Breast epithelium (tissue), 4 donors: Measurements from ENCODE around the gene TTC28. TPM values are rescaled to one million over a fixed set of nuclear protein-coding genes. Genes with fewer than 3 reads are reported as not detected.

Source experiments
- DNase-seq, 2 donors: peaks; one replicate each; pipeline ENCODE4 v3.0.0-alpha.2; 2019; ENCODE audit warnings: low spot score in 2 of 2
- H3K27ac ChIP-seq, 2 donors: fragments of 200-600 bp; sonication (generic) in 1 of 2; one replicate each; pipeline ENCODE4 v1.5.1; 2016 to 2019; ENCODE audit warnings: mild to moderate bottlenecking in 1 of 2
- H3K27me3 ChIP-seq, 2 donors: fragments of 200-600 bp; sonication (generic) in 1 of 2; one replicate each; pipeline versions ENCODE4 v1.5.1 to v1.6.0; 2017 to 2019; ENCODE audit warnings: control low read depth in 1 of 2, mild to moderate bottlenecking in 1 of 2
- H3K36me3 ChIP-seq: fragments of 200-600 bp; one replicate; pipeline ENCODE4 v1.5.1; 2019
- H3K4me1 ChIP-seq, 2 donors: fragments of 200-600 bp; sonication (generic); one replicate each; pipeline ENCODE4 v1.5.1; 2016 to 2019; ENCODE audit warnings: control low read depth in 1 of 2
- H3K4me3 ChIP-seq, 3 donors: fragments of 200-600 bp; sonication (generic); 1 replicate in 2 of 3; 2 replicates in 1 of 3; pipeline ENCODE4 v1.5.1; 2016 to 2019; ENCODE audit warnings: mild to moderate bottlenecking in 3 of 3, moderate library complexity in 2 of 3
- H3K9me3 ChIP-seq, 2 donors: fragments of 200-600 bp; sonication (generic) in 1 of 2; one replicate each; pipeline ENCODE4 v1.5.1; 2016 to 2019; ENCODE audit warnings: control low read depth in 1 of 2
- POLR2A ChIP-seq: fragments of 450-650 bp; IDR thresholded peaks from one replicate; pipeline ENCODE4 v1.6.1; 2016; ENCODE audit warnings: antibody characterized with exemption, mild to moderate bottlenecking, moderate library complexity
- POLR2AphosphoS5 ChIP-seq, 3 donors: sonication (generic); formaldehyde crosslinking; IDR thresholded peaks; one replicate each; pipeline ENCODE4 v1.6.1; 2017; ENCODE audit warnings: antibody characterized with exemption in 3 of 3
- intact Hi-C: fragments of 100-400 bp; cut with DNase I; formaldehyde crosslinking; loops from one replicate; pipeline ENCODE4 v1.15.1; 2023; ENCODE audit warnings: low total_unique reads
- total RNA-seq, 3 donors: library from RNA; depleted of rRNA; stranded (reverse); fragments of >200 nt; gene quantifications; one replicate each; pipeline ENCODE4 v1.1.0, GENCODE V29; 2016
- TF ChIP-seq, protein P1 (sequence below), 3 donors: fragments of 450-650 bp; IDR thresholded peaks; one replicate each; pipeline ENCODE4 v1.5.1; 2016 to 2017; ENCODE audit warnings: antibody characterized with exemption in 3 of 3, mild to moderate bottlenecking in 3 of 3, moderate library complexity in 3 of 3

TTC28 gene
- total RNA-seq, 3 donors from 2014 or later = 33.5 to 43.3 (median 40.2) TPM

DNA sequence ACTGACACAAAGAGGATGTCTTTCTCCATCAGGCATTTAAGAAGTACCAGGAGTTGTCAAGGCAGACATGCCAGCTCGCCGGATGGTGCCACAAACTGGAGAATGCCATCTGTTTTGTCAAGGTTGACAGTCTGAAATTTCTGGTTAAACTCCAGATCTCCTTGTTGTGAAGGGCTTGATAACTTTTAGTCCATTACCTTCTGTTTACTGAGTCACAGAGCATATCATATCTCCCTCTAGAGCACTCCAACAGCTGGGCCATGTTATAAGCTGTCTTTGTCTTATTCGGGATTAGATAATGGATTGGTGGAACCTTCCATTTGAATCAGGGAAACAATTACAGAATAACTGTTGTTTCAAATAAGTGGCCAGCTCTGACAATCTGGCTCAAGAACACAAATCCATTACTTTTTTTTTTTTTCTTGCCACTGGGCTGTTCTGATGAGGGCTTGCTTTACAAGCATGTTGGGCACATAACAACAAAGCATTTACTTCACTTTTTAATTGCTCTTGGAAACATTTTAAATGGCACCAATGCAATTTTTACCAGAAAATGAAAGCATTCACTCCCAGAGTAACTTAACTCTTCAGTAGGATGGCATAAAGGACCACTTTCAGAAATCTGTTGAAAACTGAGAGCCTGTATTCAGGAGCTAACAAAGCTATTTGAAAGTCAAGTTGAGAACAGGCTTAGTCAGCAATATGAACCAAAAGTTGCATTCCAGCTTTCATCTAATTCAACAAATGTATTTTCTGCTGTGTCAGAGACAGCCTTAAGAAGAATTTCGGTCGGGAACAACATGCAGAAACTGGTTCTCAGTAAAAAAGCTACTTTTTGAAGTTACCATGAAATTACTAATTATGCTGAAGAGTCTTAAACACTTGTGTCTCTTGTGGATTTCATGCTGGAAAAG lies 533.0 kb downstream of the TTC28 start:
- intact Hi-C loops = no loop called here

DNA sequence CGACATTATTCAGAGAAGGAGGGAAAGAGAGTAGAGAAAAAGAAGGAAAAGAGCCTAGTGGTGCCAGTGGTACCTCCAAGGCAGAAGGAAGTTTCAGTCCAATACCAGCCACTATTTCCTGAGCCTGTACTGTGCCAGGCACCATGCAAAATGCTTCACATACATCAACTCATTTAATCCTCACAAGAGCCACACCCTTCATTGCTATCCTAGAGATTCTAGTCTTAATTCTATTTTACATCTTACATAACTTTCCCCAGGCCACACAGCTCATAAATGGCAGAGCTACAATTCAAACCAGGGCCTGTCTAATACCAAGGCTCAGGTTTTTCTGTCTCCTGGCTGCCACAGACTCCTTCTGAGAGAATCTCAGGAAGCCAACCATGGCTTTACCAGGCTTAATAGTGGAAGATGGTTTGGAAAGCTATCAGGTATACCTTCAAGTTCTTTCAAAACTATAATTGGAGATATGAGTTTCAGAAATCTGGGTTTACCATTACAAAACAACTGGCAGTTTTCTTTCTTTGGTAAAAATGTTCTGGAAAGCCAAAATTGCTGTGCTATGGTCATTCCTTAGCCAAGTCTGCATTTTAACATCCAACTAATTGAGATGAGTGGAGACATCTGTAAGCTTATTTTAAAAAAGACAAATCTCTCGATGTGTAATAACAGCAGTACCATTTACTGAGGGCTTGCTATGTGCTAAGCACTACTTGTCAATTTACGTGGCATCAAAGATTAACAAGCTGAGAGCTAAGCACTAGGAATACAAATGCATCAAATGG lies 535.5 kb downstream of the TTC28 start:
- no peak for DNase-seq
- no peak overlapping the region for H3K27ac ChIP-seq
- H3K9me3 ChIP-seq = no peaks in the 10 kb centered on the region
- no peaks in the 10 kb centered on the region for H3K4me1 ChIP-seq
- no peaks in the 10 kb centered on the region for H3K36me3 ChIP-seq
- TF ChIP-seq POLR2AphosphoS5 (IDR thresholded peaks at IDR 0.05) (no peak), POLR2A (no peak)
- TF ChIP-seq, protein P1, sequence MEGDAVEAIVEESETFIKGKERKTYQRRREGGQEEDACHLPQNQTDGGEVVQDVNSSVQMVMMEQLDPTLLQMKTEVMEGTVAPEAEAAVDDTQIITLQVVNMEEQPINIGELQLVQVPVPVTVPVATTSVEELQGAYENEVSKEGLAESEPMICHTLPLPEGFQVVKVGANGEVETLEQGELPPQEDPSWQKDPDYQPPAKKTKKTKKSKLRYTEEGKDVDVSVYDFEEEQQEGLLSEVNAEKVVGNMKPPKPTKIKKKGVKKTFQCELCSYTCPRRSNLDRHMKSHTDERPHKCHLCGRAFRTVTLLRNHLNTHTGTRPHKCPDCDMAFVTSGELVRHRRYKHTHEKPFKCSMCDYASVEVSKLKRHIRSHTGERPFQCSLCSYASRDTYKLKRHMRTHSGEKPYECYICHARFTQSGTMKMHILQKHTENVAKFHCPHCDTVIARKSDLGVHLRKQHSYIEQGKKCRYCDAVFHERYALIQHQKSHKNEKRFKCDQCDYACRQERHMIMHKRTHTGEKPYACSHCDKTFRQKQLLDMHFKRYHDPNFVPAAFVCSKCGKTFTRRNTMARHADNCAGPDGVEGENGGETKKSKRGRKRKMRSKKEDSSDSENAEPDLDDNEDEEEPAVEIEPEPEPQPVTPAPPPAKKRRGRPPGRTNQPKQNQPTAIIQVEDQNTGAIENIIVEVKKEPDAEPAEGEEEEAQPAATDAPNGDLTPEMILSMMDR (IDR thresholded peaks at IDR 0.05) = no peak
- no peak overlapping the region for H3K4me3 ChIP-seq
- H3K27me3 ChIP-seq = no peaks in the 10 kb centered on the region
- intact Hi-C loops = no loop called here

More for the DNA sequence above, 533.0 kb downstream of the TTC28 start:
- no peak for TF ChIP-seq POLR2AphosphoS5 (IDR thresholded peaks at IDR 0.05)
- TF ChIP-seq, protein P1 (IDR thresholded peaks at IDR 0.05) = no peak
- no peak for TF ChIP-seq POLR2A
- Histone ChIP-seq H3K4me3 (no peak overlapping the region), H3K27ac (no peak overlapping the region), H3K4me1 (no peaks in the 10 kb centered on the region), H3K36me3 (no peaks in the 10 kb centered on the region), H3K27me3 (no peaks in the 10 kb centered on the region), H3K9me3 (no peaks in the 10 kb centered on the region)
- DNase-seq = no peak

DNA sequence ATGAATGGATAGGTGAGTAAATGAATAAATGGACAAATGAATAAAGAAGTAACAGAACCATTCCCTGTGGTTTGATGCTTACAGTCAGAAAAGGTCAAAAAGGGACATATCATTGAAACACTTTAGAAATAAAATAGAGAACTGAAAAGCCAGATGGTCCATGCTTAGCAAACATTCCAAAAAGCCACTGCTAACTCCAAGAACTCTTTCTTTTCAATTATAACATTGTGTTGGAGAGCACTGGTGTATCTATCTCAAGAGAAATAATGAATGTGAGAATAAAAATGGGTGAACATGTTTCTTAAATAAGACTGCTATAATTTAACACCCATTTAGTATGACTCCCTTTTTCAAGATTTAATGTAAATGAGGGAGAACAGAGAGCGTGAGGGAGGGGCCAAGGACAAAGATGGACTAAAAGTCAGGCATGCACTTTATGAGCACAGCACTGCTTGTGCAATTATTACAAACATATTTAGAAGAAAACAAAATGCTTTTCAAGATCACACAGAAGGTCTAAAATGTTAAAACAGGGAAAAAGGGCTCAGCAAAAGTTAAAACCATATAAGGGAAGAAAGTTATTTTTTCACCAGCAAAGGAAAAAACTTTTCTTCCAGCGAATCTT lies 536.3 kb downstream of the TTC28 start:
- Histone ChIP-seq H3K27me3 (no peaks in the 10 kb centered on the region), H3K4me3 (no peak overlapping the region), H3K36me3 (no peaks in the 10 kb centered on the region), H3K4me1 (no peaks in the 10 kb centered on the region), H3K9me3 (no peaks in the 10 kb centered on the region), H3K27ac (no peak overlapping the region)
- no peak for DNase-seq
- intact Hi-C loops = no loop called here
- TF ChIP-seq POLR2AphosphoS5 (IDR thresholded peaks at IDR 0.05) (no peak), POLR2A (no peak)
- TF ChIP-seq, protein P1 (IDR thresholded peaks at IDR 0.05) = no peak

DNA sequence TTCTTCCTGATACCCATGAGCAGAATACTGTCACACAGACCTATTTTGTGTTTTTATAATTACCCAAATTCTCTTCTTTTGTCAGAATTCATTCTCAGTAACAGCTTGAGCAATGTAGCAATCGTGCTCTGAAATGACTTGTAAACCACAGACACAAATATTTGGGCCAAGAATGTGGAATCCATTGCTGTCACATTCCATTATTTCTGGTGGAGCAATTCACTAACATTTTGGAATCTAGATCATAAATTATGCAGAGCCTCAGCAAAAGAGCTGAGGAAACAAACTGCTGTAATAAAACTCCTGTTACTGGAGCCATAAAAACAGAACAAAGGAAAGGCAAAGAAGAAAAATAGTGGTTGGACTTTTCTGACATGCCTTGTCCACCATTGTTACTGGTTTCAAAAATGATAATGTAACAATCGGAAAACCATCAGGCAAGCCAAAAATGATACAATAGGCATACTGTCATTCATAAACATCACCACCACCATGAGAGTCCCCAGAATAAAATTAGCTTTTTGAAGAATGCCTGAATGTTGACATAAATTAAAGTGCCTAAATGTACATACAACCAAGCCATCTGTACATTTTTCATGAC lies 537.2 kb downstream of the TTC28 start:
- no peaks in the 10 kb centered on the region for H3K9me3 ChIP-seq
- no peaks in the 10 kb centered on the region for H3K36me3 ChIP-seq
- H3K27ac ChIP-seq = peak overlapping the region; percentile 53 to 66
- no peak overlapping the region for H3K4me3 ChIP-seq
- intact Hi-C loops = no loop called here
- H3K27me3 ChIP-seq = no peaks in the 10 kb centered on the region
- H3K4me1 ChIP-seq = no peaks in the 10 kb centered on the region
- no peak for DNase-seq
- peak in 2 of 3 donors; percentile 69 to 88 for TF ChIP-seq POLR2AphosphoS5 (IDR thresholded peaks at IDR 0.05)
- TF ChIP-seq POLR2A = no peak

DNA sequence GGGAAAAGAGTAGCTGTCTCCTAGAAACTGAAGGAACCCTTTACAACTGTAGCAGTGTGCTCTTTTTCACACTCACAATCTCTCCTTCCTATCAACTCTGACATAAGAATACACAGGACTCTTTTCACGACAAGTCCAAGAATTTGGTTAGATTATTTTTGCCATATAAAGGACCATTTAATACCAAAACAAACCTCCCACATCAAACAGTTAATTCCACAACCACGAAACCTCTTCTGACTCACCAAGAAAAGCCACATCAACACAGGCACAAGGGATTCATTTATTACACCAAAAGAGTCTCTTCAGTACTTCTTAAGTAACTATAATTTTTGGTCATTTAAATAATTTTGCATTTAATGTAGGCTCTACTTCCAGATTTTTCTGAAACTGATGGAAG lies 538.0 kb downstream of the TTC28 start:
- no peak for DNase-seq
- TF ChIP-seq, protein P1 (IDR thresholded peaks at IDR 0.05) = no peak
- TF ChIP-seq POLR2AphosphoS5 (IDR thresholded peaks at IDR 0.05) = no peak
- no peak for TF ChIP-seq POLR2A
- intact Hi-C loops = no loop called here
- no peaks in the 10 kb centered on the region for H3K4me1 ChIP-seq
- H3K9me3 ChIP-seq = peaks cover 0 to 4% of the 10 kb centered on the region in 2 donors
- no peak overlapping the region for H3K4me3 ChIP-seq
- peak overlapping the region; percentile 53 to 66 for H3K27ac ChIP-seq
- no peaks in the 10 kb centered on the region for H3K27me3 ChIP-seq
- H3K36me3 ChIP-seq = no peaks in the 10 kb centered on the region
